ENCODE measurements around the gene CRP.

Gene CRP

DNA sequence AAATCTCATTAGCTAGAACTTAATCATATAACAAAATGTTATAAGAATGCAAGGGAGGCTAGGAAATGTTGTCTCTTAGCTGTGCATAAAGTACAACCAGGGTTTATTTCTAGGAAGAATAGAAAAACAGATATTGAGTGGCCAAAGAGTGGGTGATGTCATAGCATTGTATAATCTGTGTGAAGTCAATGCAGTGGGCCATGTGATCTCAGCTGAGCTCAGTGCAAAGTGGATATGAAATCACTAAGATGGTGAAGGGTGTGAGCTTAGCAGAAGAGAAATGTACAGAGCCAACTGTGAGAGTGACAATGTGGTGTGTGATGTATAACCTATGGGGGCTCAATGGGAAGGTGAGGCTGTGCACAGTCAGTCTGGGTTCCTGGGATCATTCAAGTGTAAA is 36.6 kb upstream of the CRP start:
- no peak for DNase-seq (ENCODE audit: low read depth)
- no peak overlapping the region for H3K4me3 ChIP-seq (ENCODE audit: low read depth, low read length)
- no peak for TF ChIP-seq POLR2A (IDR thresholded peaks at IDR 0.05; ENCODE audit: extremely low read depth, insufficient read length)
- TF ChIP-seq, protein P1, sequence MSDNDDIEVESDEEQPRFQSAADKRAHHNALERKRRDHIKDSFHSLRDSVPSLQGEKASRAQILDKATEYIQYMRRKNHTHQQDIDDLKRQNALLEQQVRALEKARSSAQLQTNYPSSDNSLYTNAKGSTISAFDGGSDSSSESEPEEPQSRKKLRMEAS (IDR thresholded peaks at IDR 0.05; ENCODE audit: low read depth, low read length) = no peak
- TF ChIP-seq MYC (IDR thresholded peaks at IDR 0.05; ENCODE audit: low read depth, low read length) = no peak
- no peak for TF ChIP-seq CTCF (IDR thresholded peaks at IDR 0.05; ENCODE audit: low read depth, low read length)

DNA sequence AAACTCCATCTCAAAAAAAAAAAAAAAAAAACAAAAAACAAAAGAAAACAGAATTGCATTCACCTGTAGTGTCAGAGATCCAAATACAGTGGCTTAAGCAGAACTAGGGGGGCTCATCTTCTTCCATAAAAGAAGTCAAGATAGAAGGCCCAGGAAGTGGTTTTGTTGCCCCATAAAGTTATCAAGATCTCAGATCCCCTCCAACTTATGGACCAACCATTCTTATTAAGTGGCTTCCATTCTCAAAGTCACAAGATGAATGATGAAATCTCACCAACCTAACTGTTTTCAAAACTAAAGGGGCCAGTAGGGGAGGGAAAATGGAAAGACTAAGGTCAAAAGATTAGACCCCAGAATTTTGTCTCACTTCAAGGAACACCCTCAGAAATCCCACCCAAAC is 36.2 kb upstream of the CRP start:
- TF ChIP-seq, protein P1 (IDR thresholded peaks at IDR 0.05; ENCODE audit: low read depth, low read length) = no peak
- no peak for TF ChIP-seq POLR2A (IDR thresholded peaks at IDR 0.05; ENCODE audit: extremely low read depth, insufficient read length)
- TF ChIP-seq MYC (IDR thresholded peaks at IDR 0.05; ENCODE audit: low read depth, low read length) = no peak
- no peak for TF ChIP-seq CTCF (IDR thresholded peaks at IDR 0.05; ENCODE audit: low read depth, low read length)
- no peak overlapping the region for H3K4me3 ChIP-seq (ENCODE audit: low read depth, low read length)
- DNase-seq (ENCODE audit: low read depth) = no peak

DNA sequence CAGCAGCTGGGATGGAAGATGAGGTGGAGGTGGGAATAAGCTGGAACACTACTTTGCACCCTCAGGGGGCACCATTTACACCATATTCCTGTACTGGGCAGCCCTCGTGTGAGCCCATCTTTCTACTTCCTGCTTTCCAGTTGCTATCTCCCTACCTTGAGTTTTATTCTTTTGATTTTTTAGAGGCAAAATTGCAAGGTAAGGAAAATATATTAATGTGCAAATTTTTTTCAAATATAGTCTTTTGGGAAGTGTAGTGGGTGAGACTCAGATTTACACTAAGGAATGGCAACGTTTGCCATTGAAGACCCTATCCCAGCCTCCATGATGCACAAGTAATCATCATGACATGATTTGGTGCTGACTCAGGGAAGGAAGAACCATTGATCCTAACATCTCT is 35.2 kb upstream of the CRP start:
- TF ChIP-seq, protein P1 (IDR thresholded peaks at IDR 0.05; ENCODE audit: low read depth, low read length) = no peak
- TF ChIP-seq MYC (IDR thresholded peaks at IDR 0.05; ENCODE audit: low read depth, low read length) = no peak
- no peak overlapping the region for H3K4me3 ChIP-seq (ENCODE audit: low read depth, low read length)
- no peak for DNase-seq (ENCODE audit: low read depth)

- TF ChIP-seq POLR2A (IDR thresholded peaks at IDR 0.05; ENCODE audit: extremely low read depth, insufficient read length) (no peak), CTCF (IDR thresholded peaks at IDR 0.05; ENCODE audit: low read depth, low read length) (no peak), MYC (IDR thresholded peaks at IDR 0.05; ENCODE audit: low read depth, low read length) (no peak)
- TF ChIP-seq, protein P1 (IDR thresholded peaks at IDR 0.05; ENCODE audit: low read depth, low read length) = no peak
- no peak for DNase-seq (ENCODE audit: low read depth)
- no peak overlapping the region for H3K4me3 ChIP-seq (ENCODE audit: low read depth, low read length)
Observed at GRCh38 chr1:159748370-159748769, 34.0 kb upstream of the CRP start.

DNA sequence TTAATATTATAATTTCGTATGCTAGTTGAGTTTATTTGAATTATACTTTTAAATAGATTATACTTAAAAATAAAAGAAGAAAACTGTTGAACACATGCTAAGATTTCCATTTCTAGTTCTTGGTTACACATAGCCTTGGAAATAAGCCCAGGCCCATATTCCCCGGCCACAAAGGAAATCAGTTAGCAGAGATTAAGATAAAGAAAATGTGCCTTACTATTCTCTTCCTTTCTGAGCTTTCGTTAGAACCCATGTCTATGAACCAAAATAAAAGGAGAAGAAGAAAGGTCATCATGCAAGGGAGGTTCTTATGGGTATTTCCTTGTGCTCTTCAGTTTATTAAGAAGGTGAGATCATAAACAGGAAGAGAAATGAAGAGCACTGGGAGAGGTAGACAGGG is 32.3 kb upstream of the CRP start:
- DNase-seq (ENCODE audit: low read depth) = no peak
- H3K4me3 ChIP-seq (ENCODE audit: low read depth, low read length) = no peak overlapping the region
- TF ChIP-seq POLR2A (IDR thresholded peaks at IDR 0.05; ENCODE audit: extremely low read depth, insufficient read length) (no peak), CTCF (IDR thresholded peaks at IDR 0.05; ENCODE audit: low read depth, low read length) (no peak), MYC (IDR thresholded peaks at IDR 0.05; ENCODE audit: low read depth, low read length) (no peak)
- TF ChIP-seq, protein P1 (IDR thresholded peaks at IDR 0.05; ENCODE audit: low read depth, low read length) = no peak

- H3K4me3 ChIP-seq (ENCODE audit: low read depth, low read length) = no peak overlapping the region
- TF ChIP-seq POLR2A (IDR thresholded peaks at IDR 0.05; ENCODE audit: extremely low read depth, insufficient read length) (no peak), CTCF (IDR thresholded peaks at IDR 0.05; ENCODE audit: low read depth, low read length) (no peak), MYC (IDR thresholded peaks at IDR 0.05; ENCODE audit: low read depth, low read length) (no peak)
- TF ChIP-seq, protein P1 (IDR thresholded peaks at IDR 0.05; ENCODE audit: low read depth, low read length) = no peak
- DNase-seq (ENCODE audit: low read depth) = no peak
Observed at GRCh38 chr1:159743651-159744410, 29.4 kb upstream of the CRP start.
